Mesenchymal stem cell (in vitro differentiated cells and primary cell): ENCODE data around the gene ZGPAT.
A peak's percentile ranks its signal among the peaks of the same experiment; 100 is the strongest.

Experiments
- DNase-seq: peaks from one replicate; pipeline ENCODE4 v3.0.0-alpha.2; 2013
- H2AFZ ChIP-seq: one replicate; pipeline ENCODE4 v1.6.1; 2013; ENCODE audit warnings: low read depth, mild to moderate bottlenecking, control low read depth, inconsistent platforms, low read length, moderate library complexity
- H2AK5ac ChIP-seq: 2 replicates; pipeline ENCODE4 v1.6.1; 2013; ENCODE audit warnings: low read length, moderate library complexity, mild to moderate bottlenecking, inconsistent platforms; ENCODE audit not compliant: severe bottlenecking
- H2BK120ac ChIP-seq: one replicate; pipeline ENCODE4 v1.6.1; 2013; ENCODE audit warnings: low read depth, mild to moderate bottlenecking, inconsistent platforms, low read length, moderate library complexity
- H2BK12ac ChIP-seq, 2 experiments: one replicate each; pipeline ENCODE4 v1.6.1; 2013; ENCODE audit warnings: inconsistent platforms in 2 of 2, low read length in 2 of 2, mild to moderate bottlenecking in 2 of 2, moderate library complexity in 2 of 2, control low read depth in 1 of 2
- H2BK15ac ChIP-seq: one replicate; pipeline ENCODE4 v1.6.1; 2013; ENCODE audit warnings: mild to moderate bottlenecking, low read depth, inconsistent platforms; ENCODE audit not compliant: poor library complexity, severe bottlenecking
- H2BK5ac ChIP-seq: 2 replicates; pipeline ENCODE4 v1.6.1; 2013; ENCODE audit warnings: low read depth, mild to moderate bottlenecking, low read length, control low read depth, inconsistent platforms; ENCODE audit not compliant: poor library complexity, severe bottlenecking
- H3K14ac ChIP-seq, 2 experiments: one replicate each; pipeline ENCODE4 v1.6.1; 2013; ENCODE audit warnings: inconsistent platforms in 2 of 2, low read length in 2 of 2, control low read depth in 1 of 2, mild to moderate bottlenecking in 1 of 2, moderate library complexity in 1 of 2
- H3K18ac ChIP-seq, 2 experiments: one replicate each; pipeline ENCODE4 v1.6.1; 2013; ENCODE audit warnings: inconsistent platforms in 2 of 2, low read length in 2 of 2, control low read depth in 1 of 2, low read depth in 1 of 2, mild to moderate bottlenecking in 1 of 2
- H3K23ac ChIP-seq, 2 experiments: one replicate each; pipeline ENCODE4 v1.6.1; 2013; ENCODE audit warnings: inconsistent platforms in 2 of 2, low read length in 2 of 2, mild to moderate bottlenecking in 2 of 2, moderate library complexity in 2 of 2, control low read depth in 1 of 2
- H3K27ac ChIP-seq: 2 replicates; pipeline ENCODE4 v1.5.1; 2013; ENCODE audit warnings: mild to moderate bottlenecking, moderate library complexity, low read length, control low read depth, inconsistent platforms; ENCODE audit not compliant: poor library complexity, severe bottlenecking
- H3K27me3 ChIP-seq, 2 experiments: 2 replicates each; pipeline versions ENCODE4 v1.6.1 to v1.7.0; 2013; ENCODE audit warnings: low read length in 2 of 2, mild to moderate bottlenecking in 2 of 2, moderate library complexity in 2 of 2, control low read depth in 1 of 2, inconsistent platforms in 1 of 2; ENCODE audit not compliant: control insufficient read depth in 1 of 2, insufficient read depth in 1 of 2
- H3K36me3 ChIP-seq, 2 experiments: 2 replicates each; pipeline versions ENCODE4 v1.6.1 to v1.7.0; 2013; ENCODE audit warnings: low read length in 2 of 2, control low read depth in 1 of 2, inconsistent platforms in 1 of 2, low read depth in 1 of 2, mild to moderate bottlenecking in 1 of 2; ENCODE audit not compliant: insufficient read depth in 2 of 2, control insufficient read depth in 1 of 2
- H3K4ac ChIP-seq, 2 experiments: one replicate each; pipeline ENCODE4 v1.6.1; 2013; ENCODE audit warnings: inconsistent platforms in 2 of 2, low read length in 2 of 2, mild to moderate bottlenecking in 2 of 2, moderate library complexity in 2 of 2, control low read depth in 1 of 2, low read depth in 1 of 2
- H3K4me1 ChIP-seq: 2 replicates; pipeline ENCODE4 v1.6.1; 2013; ENCODE audit warnings: low read depth, low read length, control low read depth; ENCODE audit not compliant: control insufficient read depth, insufficient read depth
- H3K4me2 ChIP-seq: 2 replicates; pipeline ENCODE4 v1.6.1; 2013; ENCODE audit warnings: low read length, mild to moderate bottlenecking, inconsistent platforms; ENCODE audit not compliant: poor library complexity, severe bottlenecking
- H3K4me3 ChIP-seq, 2 experiments: 2 replicates each; pipeline versions ENCODE4 v1.5.1 to v1.7.0; 2013; ENCODE audit warnings: low read length in 2 of 2, mild to moderate bottlenecking in 2 of 2, control low read depth in 1 of 2, low read depth in 1 of 2; ENCODE audit not compliant: insufficient read depth in 1 of 2
- H3K79me1 ChIP-seq: replicated peaks from 2 replicates; pipeline ENCODE4 v1.6.1; 2013; ENCODE audit warnings: mild to moderate bottlenecking, control low read depth, low read length, inconsistent platforms; ENCODE audit not compliant: poor library complexity, severe bottlenecking
- H3K9ac ChIP-seq: 2 replicates; pipeline ENCODE4 v1.7.0; 2013; ENCODE audit warnings: mild to moderate bottlenecking, low read length, moderate library complexity
- H3K9me3 ChIP-seq: 2 replicates; pipeline ENCODE4 v1.7.0; 2013; ENCODE audit warnings: mild to moderate bottlenecking, low read length; ENCODE audit not compliant: control insufficient read depth
- H4K8ac ChIP-seq: one replicate; pipeline ENCODE4 v1.6.1; 2013; ENCODE audit warnings: inconsistent platforms, mild to moderate bottlenecking, low read length, moderate library complexity
- H4K91ac ChIP-seq: one replicate; pipeline ENCODE4 v1.6.1; 2013; ENCODE audit warnings: mild to moderate bottlenecking, low read length, inconsistent platforms
- WGBS: methylation state at CpG from one replicate; pipeline ENCODE4 v1.1.7; 2013; ENCODE audit warnings: mixed read lengths; 5-methylcytosine and 5-hydroxymethylcytosine counted together

ZGPAT gene

GRCh38 chr20:63679799-63680305 lies 28.0 kb upstream of the ZGPAT start:
- Histone ChIP-seq H4K91ac (peak overlapping the region; percentile 34), H3K27ac (no peak overlapping the region), H3K23ac (no peak overlapping the region)

GRCh38 chr20:63680427-63680826 lies 27.4 kb upstream of the ZGPAT start:
- Histone ChIP-seq H2AFZ (no peak overlapping the region), H3K18ac (no peak overlapping the region), H3K9ac (no peak overlapping the region), H2AK5ac (no peak overlapping the region), H3K9me3 (no peaks in the 10 kb centered on the region), H3K14ac (no peak overlapping the region), H3K27me3 (no peaks in the 10 kb centered on the region), H2BK120ac (no peak overlapping the region), H2BK12ac (peak overlapping the region in 1 of 2 experiments; percentile 30), H2BK5ac (no peak overlapping the region), H3K4ac (no peak overlapping the region), H3K79me1 (peaks cover 3% of the 10 kb centered on the region), H3K4me3 (no peak overlapping the region), H4K8ac (no peak overlapping the region), H2BK15ac (peak overlapping the region; percentile 37), H3K36me3 (peaks cover 44 to 56% of the 10 kb centered on the region in 2 experiments), H3K23ac (no peak overlapping the region), H3K27ac (no peak overlapping the region), H3K4me2 (no peak overlapping the region), H4K91ac (no peak overlapping the region), H3K4me1 (peaks cover 27% of the 10 kb centered on the region)
- 96% methylated on average over 12 of the region's 13 CpGs for WGBS
- no peak for DNase-seq

More at GRCh38 chr20:63679799-63680305, 28.0 kb upstream of the ZGPAT start:
- no peak for DNase-seq
- H2BK5ac ChIP-seq, result no peak overlapping the region
- H3K4ac ChIP-seq, result no peak overlapping the region
- no peak overlapping the region for H2BK120ac ChIP-seq
- H4K8ac ChIP-seq, result no peak overlapping the region
- no peak overlapping the region for H3K14ac ChIP-seq
- no peak overlapping the region for H3K9ac ChIP-seq
- H2AK5ac ChIP-seq, result peak overlapping the region; percentile 27
- WGBS, result 96% methylated on average over 19 of the region's 19 CpGs
- no peaks in the 10 kb centered on the region for H3K27me3 ChIP-seq
- H3K4me3 ChIP-seq, result no peak overlapping the region
- H3K18ac ChIP-seq, result no peak overlapping the region
- peaks cover 1% of the 10 kb centered on the region for H3K79me1 ChIP-seq
- H2AFZ ChIP-seq, result no peak overlapping the region
- peaks cover 48 to 59% of the 10 kb centered on the region in 2 experiments for H3K36me3 ChIP-seq
- H3K4me1 ChIP-seq, result peaks cover 25% of the 10 kb centered on the region
- peak overlapping the region in 1 of 2 experiments; percentile 11 for H2BK12ac ChIP-seq
- H3K9me3 ChIP-seq, result no peaks in the 10 kb centered on the region
- no peak overlapping the region for H3K4me2 ChIP-seq
- peak overlapping the region; percentile 46 for H2BK15ac ChIP-seq

GRCh38 chr20:63680857-63681608 lies 26.8 kb upstream of the ZGPAT start:
- Histone ChIP-seq H3K4ac (peak overlapping the region; percentile 69 to 86), H3K27me3 (no peaks in the 10 kb centered on the region), H3K9ac (no peak overlapping the region), H2BK5ac (no peak overlapping the region), H2BK12ac (peak overlapping the region; percentile 94 to 97), H2BK120ac (peak overlapping the region; percentile 50), H3K79me1 (peaks cover 4% of the 10 kb centered on the region), H3K4me3 (no peak overlapping the region), H4K91ac (peak overlapping the region; percentile 91), H2BK15ac (no peak overlapping the region), H3K4me2 (no peak overlapping the region), H3K14ac (peak overlapping the region in 1 of 2 experiments; percentile 76), H2AK5ac (peak overlapping the region; percentile 70), H3K18ac (peak overlapping the region; percentile 83 to 89), H3K27ac (no peak overlapping the region), H3K9me3 (no peaks in the 10 kb centered on the region), H2AFZ (no peak overlapping the region), H3K36me3 (peaks cover 38 to 56% of the 10 kb centered on the region in 2 experiments), H3K4me1 (peaks cover 34% of the 10 kb centered on the region), H4K8ac (peak overlapping the region; percentile 33), H3K23ac (no peak overlapping the region)
- no peak for DNase-seq
- 98% methylated on average over 23 of the region's 23 CpGs for WGBS

- peak overlapping the region; percentile 50 for H2BK120ac ChIP-seq
- H2BK12ac ChIP-seq, result peak overlapping the region; percentile 94 to 97
- H2BK5ac ChIP-seq, result peak overlapping the region; percentile 2
- H2BK15ac ChIP-seq, result no peak overlapping the region
- peak overlapping the region; percentile 91 for H4K91ac ChIP-seq
- peak overlapping the region; percentile 56 for H3K9ac ChIP-seq
- H2AK5ac ChIP-seq, result peak overlapping the region; percentile 70
- H3K4ac ChIP-seq, result peak overlapping the region; percentile 69 to 86
- no peaks in the 10 kb centered on the region for H3K27me3 ChIP-seq
- peak overlapping the region in 1 of 2 experiments; percentile 54 for H3K23ac ChIP-seq
- no peak overlapping the region for H3K4me2 ChIP-seq
- no peaks in the 10 kb centered on the region for H3K9me3 ChIP-seq
- WGBS, result 97% methylated on average over 13 of the region's 13 CpGs
- H2AFZ ChIP-seq, result no peak overlapping the region
- H3K36me3 ChIP-seq, result peaks cover 34 to 52% of the 10 kb centered on the region in 2 experiments
- H3K27ac ChIP-seq, result peak overlapping the region; percentile 98
- H3K79me1 ChIP-seq, result peaks cover 4% of the 10 kb centered on the region
- H3K4me1 ChIP-seq, result peaks cover 40% of the 10 kb centered on the region
- DNase-seq, result no peak
- peak overlapping the region in 1 of 2 experiments; percentile 37 for H3K4me3 ChIP-seq
- peak overlapping the region in 1 of 2 experiments; percentile 76 for H3K14ac ChIP-seq
- H4K8ac ChIP-seq, result peak overlapping the region; percentile 55
- peak overlapping the region; percentile 83 to 89 for H3K18ac ChIP-seq
Measured at GRCh38 chr20:63681609-63682142, 26.2 kb upstream of the ZGPAT start.
